LNCaP clone FGC (cell line): ENCODE data around the gene FOXB1.

Experiments
- DNase-seq: peaks from one replicate; pipeline ENCODE4 v3.0.0-alpha.2; 2011; ENCODE audit warnings: low read depth
- H3K4me3 ChIP-seq: 2 replicates; pipeline ENCODE4 v1.5.1; 2011; ENCODE audit warnings: mild to moderate bottlenecking, low read depth, low read length, control low read depth
- TF ChIP-seq, protein P1 (sequence below): IDR thresholded peaks from 2 replicates; pipeline ENCODE4 v1.5.1; 2012; ENCODE audit warnings: mild to moderate bottlenecking; ENCODE audit not compliant: control insufficient read depth, insufficient read depth; ENCODE audit errors: extremely low read depth

The FOXB1 gene

DNA sequence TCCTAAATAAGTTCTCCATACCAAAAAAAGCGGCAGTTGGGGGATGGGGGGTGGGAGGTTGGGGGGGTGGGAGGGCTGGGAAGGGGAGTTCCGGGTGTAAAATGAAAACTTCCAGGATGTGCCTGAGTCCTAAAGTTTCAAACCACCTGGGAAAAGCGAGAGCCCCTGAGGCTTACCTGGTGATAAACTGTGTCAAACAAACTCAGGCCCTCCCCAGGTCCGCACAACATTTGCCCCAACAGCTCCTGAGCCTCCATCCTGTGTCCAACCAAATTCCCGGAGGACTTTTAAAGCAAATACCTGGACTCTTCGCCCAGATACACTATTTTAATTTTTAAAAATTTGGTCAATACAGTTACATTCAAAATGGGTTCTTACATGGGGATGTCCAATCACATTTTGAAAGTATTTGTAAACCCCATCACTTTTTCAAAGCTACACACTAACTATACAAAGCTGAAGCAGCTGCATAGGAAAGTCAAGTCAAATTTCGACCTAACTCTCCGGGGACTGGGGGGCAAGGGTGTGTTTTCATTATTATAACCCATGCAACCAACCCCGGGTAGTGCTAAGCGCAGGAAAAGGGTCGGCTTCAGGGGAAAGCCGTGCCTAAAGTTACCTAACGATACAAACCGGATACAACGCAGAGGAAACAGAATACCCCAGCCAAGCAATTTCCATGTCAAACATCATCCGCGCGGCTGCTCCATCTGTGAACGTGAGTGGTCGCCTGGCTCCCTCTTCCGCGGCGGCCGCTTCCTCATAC is 685 bp upstream of the FOXB1 start:
- DNase-seq = no peak
- no peak overlapping the region for H3K4me3 ChIP-seq
- TF ChIP-seq, protein P1, sequence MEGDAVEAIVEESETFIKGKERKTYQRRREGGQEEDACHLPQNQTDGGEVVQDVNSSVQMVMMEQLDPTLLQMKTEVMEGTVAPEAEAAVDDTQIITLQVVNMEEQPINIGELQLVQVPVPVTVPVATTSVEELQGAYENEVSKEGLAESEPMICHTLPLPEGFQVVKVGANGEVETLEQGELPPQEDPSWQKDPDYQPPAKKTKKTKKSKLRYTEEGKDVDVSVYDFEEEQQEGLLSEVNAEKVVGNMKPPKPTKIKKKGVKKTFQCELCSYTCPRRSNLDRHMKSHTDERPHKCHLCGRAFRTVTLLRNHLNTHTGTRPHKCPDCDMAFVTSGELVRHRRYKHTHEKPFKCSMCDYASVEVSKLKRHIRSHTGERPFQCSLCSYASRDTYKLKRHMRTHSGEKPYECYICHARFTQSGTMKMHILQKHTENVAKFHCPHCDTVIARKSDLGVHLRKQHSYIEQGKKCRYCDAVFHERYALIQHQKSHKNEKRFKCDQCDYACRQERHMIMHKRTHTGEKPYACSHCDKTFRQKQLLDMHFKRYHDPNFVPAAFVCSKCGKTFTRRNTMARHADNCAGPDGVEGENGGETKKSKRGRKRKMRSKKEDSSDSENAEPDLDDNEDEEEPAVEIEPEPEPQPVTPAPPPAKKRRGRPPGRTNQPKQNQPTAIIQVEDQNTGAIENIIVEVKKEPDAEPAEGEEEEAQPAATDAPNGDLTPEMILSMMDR = no peak

DNA sequence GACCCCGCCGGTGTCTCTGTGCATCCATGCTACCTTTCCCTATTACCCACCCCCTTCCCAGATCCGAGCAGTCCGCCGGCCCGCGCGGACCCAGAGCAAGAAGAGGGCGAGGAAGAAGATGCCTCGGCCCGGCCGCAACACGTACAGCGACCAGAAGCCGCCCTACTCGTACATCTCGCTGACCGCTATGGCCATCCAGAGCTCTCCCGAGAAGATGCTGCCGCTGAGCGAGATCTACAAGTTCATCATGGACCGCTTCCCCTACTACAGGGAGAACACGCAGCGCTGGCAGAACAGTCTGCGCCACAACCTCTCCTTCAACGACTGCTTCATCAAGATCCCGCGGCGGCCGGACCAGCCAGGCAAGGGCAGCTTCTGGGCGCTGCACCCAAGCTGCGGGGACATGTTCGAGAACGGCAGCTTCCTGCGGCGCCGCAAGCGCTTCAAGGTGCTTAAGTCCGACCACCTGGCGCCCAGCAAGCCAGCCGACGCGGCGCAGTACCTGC is 788 bp downstream of the FOXB1 start:
- DNase-seq = no peak

DNA sequence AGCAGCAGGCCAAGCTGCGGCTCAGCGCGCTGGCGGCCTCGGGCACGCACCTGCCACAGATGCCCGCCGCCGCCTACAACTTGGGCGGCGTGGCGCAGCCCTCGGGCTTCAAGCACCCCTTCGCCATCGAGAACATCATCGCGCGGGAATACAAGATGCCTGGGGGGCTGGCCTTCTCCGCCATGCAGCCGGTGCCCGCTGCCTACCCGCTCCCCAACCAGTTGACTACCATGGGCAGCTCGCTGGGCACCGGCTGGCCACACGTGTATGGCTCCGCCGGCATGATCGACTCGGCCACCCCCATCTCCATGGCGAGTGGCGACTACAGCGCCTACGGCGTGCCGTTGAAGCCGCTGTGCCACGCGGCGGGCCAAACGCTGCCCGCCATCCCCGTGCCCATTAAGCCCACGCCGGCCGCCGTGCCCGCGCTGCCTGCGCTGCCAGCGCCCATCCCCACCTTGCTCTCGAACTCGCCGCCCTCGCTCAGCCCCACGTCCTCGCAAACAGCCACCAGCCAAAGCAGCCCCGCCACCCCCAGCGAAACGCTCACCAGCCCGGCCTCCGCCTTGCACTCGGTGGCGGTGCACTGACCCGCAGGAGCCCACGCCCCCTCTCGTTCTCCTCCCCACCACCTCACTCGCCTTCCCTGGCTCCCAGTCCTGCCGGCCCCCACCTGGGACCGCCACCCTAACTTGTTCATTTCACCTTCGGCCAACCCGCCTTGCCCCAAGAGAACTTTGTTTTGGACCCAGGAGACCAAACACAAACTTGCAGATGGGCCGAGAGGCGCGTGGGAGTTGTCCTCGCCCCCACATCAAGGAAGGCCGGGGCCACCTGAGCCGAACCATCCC is 1.5 kb downstream of the FOXB1 start:
- no peak for DNase-seq
- H3K4me3 ChIP-seq = peak overlapping the region; percentile 55
- TF ChIP-seq, protein P1 = no peak

More for the DNA sequence above, 788 bp downstream of the FOXB1 start:
- no peak overlapping the region for H3K4me3 ChIP-seq
- TF ChIP-seq, protein P1 = no peak

DNA sequence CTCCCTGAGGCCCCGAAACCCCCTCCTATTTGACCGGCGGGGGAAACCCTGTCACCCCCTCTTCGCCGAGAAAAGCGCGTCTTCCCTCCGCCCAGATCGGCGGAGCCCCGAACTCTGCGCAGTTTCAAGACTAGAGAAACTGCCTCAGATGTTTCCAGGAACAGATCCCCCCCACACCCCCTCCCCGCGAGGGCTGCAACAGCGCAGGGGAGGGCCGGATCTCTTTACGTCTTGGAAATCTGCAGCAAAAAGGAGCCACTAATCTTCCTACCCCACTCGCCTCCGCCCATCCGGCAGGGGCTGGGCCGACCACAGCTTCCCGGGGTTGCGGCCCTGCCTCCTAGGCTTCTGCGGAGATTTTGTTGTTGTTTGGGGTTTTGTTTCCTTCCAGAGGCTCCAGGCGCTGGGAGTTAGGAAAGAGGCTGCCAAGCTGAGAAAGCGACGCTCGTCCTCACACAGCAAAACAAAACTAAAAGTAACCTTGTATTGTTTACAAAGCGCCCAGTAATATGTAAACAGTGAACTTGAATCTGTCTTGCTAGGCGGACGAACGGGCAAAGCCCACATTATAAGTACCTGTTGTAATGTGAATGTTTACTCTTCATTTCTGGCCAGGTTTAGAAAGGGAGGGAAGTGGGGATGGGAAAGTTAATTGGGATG is 2.2 kb downstream of the FOXB1 start:
- TF ChIP-seq, protein P1 = no peak
- H3K4me3 ChIP-seq = peak overlapping the region; percentile 55
- peak; percentile 81 for DNase-seq

DNA sequence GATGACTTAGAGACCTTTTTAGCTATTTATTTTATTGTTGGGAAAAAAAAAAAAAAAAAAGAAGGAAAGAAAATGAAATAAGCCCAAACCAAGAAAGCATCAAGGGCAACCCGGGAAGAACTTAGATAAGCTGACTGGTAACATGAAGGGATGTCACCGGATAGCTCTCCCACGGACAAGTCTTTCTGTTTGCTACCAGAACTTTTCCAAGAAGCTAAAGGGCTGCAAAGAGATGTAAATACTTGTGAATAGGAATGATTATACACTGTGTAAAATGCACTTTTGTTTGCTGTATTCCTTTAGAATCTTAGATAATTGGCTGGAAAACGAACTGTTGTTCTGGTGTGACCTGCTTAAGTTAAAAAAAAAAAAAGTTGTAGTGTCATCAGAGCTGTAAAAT is 2.8 kb downstream of the FOXB1 start:
- DNase-seq = no peak

DNA sequence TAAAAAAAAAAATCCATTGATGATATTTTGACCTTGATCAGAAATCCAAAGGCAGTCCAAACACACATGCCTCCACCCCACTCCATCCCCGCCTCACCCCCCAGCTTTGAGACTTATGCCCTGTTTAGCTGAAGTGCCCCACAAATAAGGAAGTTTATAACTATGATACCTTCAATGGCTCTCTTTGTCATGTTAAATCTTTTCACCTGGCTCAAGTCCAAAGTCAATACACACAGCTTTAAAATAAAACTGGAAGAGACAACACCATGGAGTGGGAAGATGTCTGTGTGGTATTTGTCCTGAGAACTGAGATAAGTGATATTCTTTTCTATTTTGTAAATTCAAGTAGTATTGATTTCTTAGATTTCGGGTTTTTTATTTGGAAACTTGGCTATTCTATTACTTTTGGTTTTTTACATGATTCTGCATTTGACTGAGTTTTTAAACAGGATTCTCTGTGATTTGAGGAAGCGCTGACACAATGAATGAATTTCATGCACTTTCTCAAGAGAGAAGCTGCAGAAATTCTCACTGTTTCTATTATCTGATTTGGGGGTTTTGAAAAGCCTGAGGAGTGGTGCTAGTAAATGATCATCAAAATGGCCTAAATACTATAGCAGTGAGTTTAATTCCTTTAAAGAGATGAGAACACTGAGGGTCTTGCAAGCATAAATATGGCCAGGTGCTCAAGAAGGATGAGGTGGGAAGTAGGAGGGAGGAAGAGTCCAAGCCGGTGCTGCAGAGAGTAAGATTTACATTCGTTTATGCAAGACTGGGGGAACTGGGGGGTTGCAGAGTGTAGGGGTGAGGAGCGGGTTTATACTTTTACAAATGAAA is 5.2 kb downstream of the FOXB1 start:
- TF ChIP-seq, protein P1 = no peak
- H3K4me3 ChIP-seq = no peak overlapping the region
- DNase-seq = peak; percentile 72

More for the DNA sequence above, 2.8 kb downstream of the FOXB1 start:
- peak overlapping the region; percentile 55 for H3K4me3 ChIP-seq
- TF ChIP-seq, protein P1 = no peak
